ENCODE results near the gene PHYKPL. TPM values are rescaled to one million over a fixed set of nuclear protein-coding genes. Genes with fewer than 3 reads are reported as not detected.
"Not testable (repeated sequence)": the region's sequence is repeated elsewhere in the genome, so short reads cannot be mapped to it uniquely, and the experiment has no call there.

PHYKPL gene
- polyA plus RNA-seq, 1 experiment, result 48.5 TPM

GRCh38 chr5:178198706-178199105 is 33.9 kb downstream of the PHYKPL start:
- Histone ChIP-seq H3K27me3 (ENCODE audit: control insufficient read depth, insufficient read depth, low read length) (peaks cover 12% of the 10 kb centered on the region), H3K36me3 (ENCODE audit: control insufficient read depth, insufficient read depth, low read length) (no peaks in the 10 kb centered on the region), H3K4me3 (ENCODE audit: low read depth, low read length) (no peak overlapping the region)
- CTCF ChIA-PET, result no interaction called here
- no peak for DNase-seq (ENCODE audit: low read depth)
- POLR2A ChIA-PET, result no interaction called here
- TF ChIP-seq, protein P1, sequence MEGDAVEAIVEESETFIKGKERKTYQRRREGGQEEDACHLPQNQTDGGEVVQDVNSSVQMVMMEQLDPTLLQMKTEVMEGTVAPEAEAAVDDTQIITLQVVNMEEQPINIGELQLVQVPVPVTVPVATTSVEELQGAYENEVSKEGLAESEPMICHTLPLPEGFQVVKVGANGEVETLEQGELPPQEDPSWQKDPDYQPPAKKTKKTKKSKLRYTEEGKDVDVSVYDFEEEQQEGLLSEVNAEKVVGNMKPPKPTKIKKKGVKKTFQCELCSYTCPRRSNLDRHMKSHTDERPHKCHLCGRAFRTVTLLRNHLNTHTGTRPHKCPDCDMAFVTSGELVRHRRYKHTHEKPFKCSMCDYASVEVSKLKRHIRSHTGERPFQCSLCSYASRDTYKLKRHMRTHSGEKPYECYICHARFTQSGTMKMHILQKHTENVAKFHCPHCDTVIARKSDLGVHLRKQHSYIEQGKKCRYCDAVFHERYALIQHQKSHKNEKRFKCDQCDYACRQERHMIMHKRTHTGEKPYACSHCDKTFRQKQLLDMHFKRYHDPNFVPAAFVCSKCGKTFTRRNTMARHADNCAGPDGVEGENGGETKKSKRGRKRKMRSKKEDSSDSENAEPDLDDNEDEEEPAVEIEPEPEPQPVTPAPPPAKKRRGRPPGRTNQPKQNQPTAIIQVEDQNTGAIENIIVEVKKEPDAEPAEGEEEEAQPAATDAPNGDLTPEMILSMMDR (IDR thresholded peaks at IDR 0.05; ENCODE audit: insufficient read depth, low read depth, low read length), result no peak

DNA sequence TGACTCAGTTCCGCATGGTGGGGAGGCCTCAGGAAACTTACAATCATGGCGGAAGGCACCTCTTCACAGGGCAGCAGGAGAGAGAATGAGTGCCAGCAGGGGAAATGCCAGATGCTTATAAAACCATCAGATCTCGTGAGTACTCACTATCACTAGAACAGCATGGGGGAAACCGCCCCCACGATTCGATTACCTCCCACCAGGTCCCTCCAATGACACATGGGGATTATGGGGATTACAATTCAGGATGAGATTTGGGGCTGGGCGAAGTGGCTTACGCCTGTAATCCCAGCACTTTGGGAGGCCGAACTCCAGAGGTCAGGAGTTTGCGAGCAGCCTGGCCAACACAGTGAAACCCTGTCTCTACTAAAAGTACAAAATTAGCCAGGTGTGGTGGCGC is 34.5 kb downstream of the PHYKPL start:
- POLR2A ChIA-PET; H3K4me3 ChIP-seq (ENCODE audit: low read depth, low read length); H3K36me3 ChIP-seq (ENCODE audit: control insufficient read depth, insufficient read depth, low read length); DNase-seq (ENCODE audit: low read depth); CTCF ChIA-PET: not testable (repeated sequence)
- H3K27me3 ChIP-seq (ENCODE audit: control insufficient read depth, insufficient read depth, low read length), result peaks cover 16% of the 10 kb centered on the region

GRCh38 chr5:178196986-178197385 is 35.6 kb downstream of the PHYKPL start:
- Histone ChIP-seq H3K4me3 (ENCODE audit: low read depth, low read length) (no peak overlapping the region), H3K27me3 (ENCODE audit: control insufficient read depth, insufficient read depth, low read length) (peaks cover 18% of the 10 kb centered on the region), H3K36me3 (ENCODE audit: control insufficient read depth, insufficient read depth, low read length) (no peaks in the 10 kb centered on the region)
- TF ChIP-seq, protein P1 (IDR thresholded peaks at IDR 0.05; ENCODE audit: insufficient read depth, low read depth, low read length), result peak; percentile 46
- DNase-seq (ENCODE audit: low read depth), result no peak
- ChIA-PET CTCF (interaction anchor here (0.8 to 1.2 kb wide), 2 partner anchors 11 to 25 kb away, joined by 3 read pairs; no protein-coding TSS in a partner anchor), POLR2A (no interaction called here)

- DNase-seq (ENCODE audit: low read depth), result no peak
- no peak overlapping the region for H3K4me3 ChIP-seq (ENCODE audit: low read depth, low read length)
- TF ChIP-seq, protein P1 (IDR thresholded peaks at IDR 0.05; ENCODE audit: insufficient read depth, low read depth, low read length), result no peak
- POLR2A ChIA-PET, result no interaction called here
- H3K36me3 ChIP-seq (ENCODE audit: control insufficient read depth, insufficient read depth, low read length), result no peaks in the 10 kb centered on the region
- H3K27me3 ChIP-seq (ENCODE audit: control insufficient read depth, insufficient read depth, low read length), result peaks cover 18% of the 10 kb centered on the region
- CTCF ChIA-PET, result interaction anchor here (1.2 kb wide), 1 partner anchor 10 kb away, joined by 3 read pairs; no protein-coding TSS in a partner anchor
These were observed 36.3 kb downstream of the PHYKPL start for GRCh38 chr5:178196281-178196812.

DNA sequence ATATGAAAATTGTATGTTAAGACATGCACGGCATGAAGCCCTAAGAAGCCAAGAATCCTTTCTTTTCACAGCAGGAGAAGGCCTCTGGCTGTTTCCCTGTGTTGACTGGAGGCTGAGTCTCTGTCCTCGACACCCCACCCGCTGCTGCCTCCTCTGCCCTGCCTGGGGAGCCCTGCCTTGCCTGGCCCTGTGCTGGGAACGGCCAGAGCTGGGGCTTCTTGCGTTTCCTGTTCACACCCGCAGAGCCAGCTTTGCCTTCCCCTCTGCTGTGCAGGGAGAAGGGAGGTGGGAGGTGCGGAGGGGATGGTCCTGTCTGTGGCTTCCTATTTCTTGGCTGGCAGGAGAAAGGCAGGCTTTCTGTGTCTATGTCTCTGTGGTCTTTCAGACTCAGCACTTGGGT is 38.6 kb downstream of the PHYKPL start:
- no peak overlapping the region for H3K4me3 ChIP-seq (ENCODE audit: low read depth, low read length)
- POLR2A ChIA-PET, result no interaction called here
- CTCF ChIA-PET, result interaction anchor here (0.7 kb wide), 1 partner anchor 9 kb away, joined by 4 read pairs; no protein-coding TSS in a partner anchor
- H3K27me3 ChIP-seq (ENCODE audit: control insufficient read depth, insufficient read depth, low read length), result peaks cover 19% of the 10 kb centered on the region
- no peak for DNase-seq (ENCODE audit: low read depth)
- H3K36me3 ChIP-seq (ENCODE audit: control insufficient read depth, insufficient read depth, low read length), result no peaks in the 10 kb centered on the region
- TF ChIP-seq, protein P1 (IDR thresholded peaks at IDR 0.05; ENCODE audit: insufficient read depth, low read depth, low read length), result no peak

DNA sequence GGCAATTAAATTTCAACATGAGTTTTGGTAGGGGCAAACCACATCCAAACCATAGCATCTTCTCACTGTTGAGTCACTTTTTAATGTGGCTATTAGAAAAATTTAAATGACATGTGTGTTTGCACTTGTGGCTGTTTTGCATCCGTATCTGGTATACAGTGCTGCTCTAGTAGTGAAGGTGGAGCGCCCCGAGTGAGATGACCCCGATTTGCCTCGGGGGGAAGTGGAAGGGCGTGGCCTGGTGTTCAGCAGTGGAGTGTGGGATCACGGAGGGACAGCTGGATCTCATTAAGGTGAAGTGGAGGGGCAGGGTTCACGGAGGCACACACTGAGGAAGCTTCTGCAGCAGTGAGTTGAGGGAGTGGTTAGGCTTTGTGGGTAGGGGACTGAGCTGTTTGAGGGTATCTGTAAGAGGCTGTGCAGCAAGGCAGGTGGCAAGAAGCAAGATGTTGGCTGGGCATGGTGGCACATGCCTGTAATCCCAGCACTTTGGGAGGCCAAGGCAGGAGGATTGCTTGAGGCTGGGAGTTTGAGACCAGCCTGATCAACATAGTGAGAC is 39.3 kb downstream of the PHYKPL start:
- no peak for DNase-seq (ENCODE audit: low read depth)
- POLR2A ChIA-PET, result no interaction called here
- Histone ChIP-seq H3K36me3 (ENCODE audit: control insufficient read depth, insufficient read depth, low read length) (no peaks in the 10 kb centered on the region), H3K27me3 (ENCODE audit: control insufficient read depth, insufficient read depth, low read length) (peaks cover 19% of the 10 kb centered on the region), H3K4me3 (ENCODE audit: low read depth, low read length) (no peak overlapping the region)
- TF ChIP-seq, protein P1 (IDR thresholded peaks at IDR 0.05; ENCODE audit: insufficient read depth, low read depth, low read length), result no peak
- CTCF ChIA-PET, result interaction anchor here (0.7 kb wide), 1 partner anchor 9 kb away, joined by 4 read pairs; no protein-coding TSS in a partner anchor
